GM12875 (cell line): Measurements from ENCODE around the gene FFAR3.
"Not testable (repeated sequence)": the region's sequence is repeated elsewhere in the genome, so short reads cannot be mapped to it uniquely, and the experiment has no call there.

ENCODE experiments used
- H3K4me3 ChIP-seq: one replicate; pipeline ENCODE4 v1.5.1; 2011; ENCODE audit warnings: low read depth, low read length, control low read depth
- TF ChIP-seq, protein P1 (sequence below): IDR thresholded peaks from 2 replicates; pipeline ENCODE4 v1.5.1; 2011; ENCODE audit warnings: low read depth, mild to moderate bottlenecking, control low read depth, inconsistent platforms, low read length, moderate library complexity, borderline replicate concordance; ENCODE audit not compliant: insufficient read depth

The FFAR3 gene

GRCh38 chr19:35396240-35396885 is 38.1 kb downstream of the FFAR3 start:
- H3K4me3 ChIP-seq: no peak overlapping the region
- TF ChIP-seq, protein P1, sequence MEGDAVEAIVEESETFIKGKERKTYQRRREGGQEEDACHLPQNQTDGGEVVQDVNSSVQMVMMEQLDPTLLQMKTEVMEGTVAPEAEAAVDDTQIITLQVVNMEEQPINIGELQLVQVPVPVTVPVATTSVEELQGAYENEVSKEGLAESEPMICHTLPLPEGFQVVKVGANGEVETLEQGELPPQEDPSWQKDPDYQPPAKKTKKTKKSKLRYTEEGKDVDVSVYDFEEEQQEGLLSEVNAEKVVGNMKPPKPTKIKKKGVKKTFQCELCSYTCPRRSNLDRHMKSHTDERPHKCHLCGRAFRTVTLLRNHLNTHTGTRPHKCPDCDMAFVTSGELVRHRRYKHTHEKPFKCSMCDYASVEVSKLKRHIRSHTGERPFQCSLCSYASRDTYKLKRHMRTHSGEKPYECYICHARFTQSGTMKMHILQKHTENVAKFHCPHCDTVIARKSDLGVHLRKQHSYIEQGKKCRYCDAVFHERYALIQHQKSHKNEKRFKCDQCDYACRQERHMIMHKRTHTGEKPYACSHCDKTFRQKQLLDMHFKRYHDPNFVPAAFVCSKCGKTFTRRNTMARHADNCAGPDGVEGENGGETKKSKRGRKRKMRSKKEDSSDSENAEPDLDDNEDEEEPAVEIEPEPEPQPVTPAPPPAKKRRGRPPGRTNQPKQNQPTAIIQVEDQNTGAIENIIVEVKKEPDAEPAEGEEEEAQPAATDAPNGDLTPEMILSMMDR: no peak

- H3K4me3 ChIP-seq: no peak overlapping the region
- TF ChIP-seq, protein P1: no peak
These were observed 38.8 kb downstream of the FFAR3 start for GRCh38 chr19:35397064-35397463.

DNA sequence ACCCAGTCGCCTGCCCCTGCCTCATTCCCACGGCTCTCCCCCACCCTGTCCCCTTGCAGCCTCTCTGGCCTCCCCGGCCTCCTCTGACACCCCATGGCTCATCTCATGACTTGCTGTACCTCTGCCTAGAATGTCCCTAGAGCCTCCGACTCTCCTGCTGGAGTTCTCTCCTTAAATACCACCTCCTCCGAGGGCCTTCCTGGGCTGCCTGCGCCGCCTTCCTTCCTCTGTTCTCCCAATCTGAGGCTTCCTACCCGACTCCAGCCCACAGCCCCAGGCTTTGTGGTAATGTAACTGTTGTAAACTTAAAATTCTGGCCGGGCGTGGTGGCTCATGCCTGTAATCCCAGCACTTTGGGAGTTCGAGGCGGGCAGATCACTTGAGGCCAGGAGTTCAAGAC is 40.3 kb downstream of the FFAR3 start:
- TF ChIP-seq, protein P1: no peak
- no peak overlapping the region for H3K4me3 ChIP-seq

DNA sequence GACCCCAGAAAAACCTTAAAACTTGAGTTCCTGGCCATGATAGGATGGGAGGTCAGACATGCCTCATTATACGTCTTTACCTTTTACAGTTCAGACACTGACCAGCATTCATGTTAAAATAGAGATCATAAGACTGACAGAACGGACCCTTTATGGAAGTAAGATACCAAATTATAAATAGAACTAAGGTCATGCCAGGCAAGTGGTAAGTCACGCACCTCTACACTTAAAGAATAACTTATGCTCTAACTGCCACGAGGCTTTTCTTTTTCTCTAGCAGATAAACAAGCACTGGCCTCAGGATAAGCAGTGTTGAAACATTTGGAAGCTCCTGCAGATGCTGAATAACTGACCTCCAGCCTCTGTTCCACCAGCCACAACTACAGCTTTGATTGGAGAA is 41.0 kb downstream of the FFAR3 start:
- no peak overlapping the region for H3K4me3 ChIP-seq
- TF ChIP-seq, protein P1: no peak

GRCh38 chr19:35399948-35400772 is 41.9 kb downstream of the FFAR3 start:
- no peak overlapping the region for H3K4me3 ChIP-seq
- TF ChIP-seq, protein P1: no peak

GRCh38 chr19:35400773-35401100 is 42.5 kb downstream of the FFAR3 start:
- no peak overlapping the region for H3K4me3 ChIP-seq
- TF ChIP-seq, protein P1: no peak

DNA sequence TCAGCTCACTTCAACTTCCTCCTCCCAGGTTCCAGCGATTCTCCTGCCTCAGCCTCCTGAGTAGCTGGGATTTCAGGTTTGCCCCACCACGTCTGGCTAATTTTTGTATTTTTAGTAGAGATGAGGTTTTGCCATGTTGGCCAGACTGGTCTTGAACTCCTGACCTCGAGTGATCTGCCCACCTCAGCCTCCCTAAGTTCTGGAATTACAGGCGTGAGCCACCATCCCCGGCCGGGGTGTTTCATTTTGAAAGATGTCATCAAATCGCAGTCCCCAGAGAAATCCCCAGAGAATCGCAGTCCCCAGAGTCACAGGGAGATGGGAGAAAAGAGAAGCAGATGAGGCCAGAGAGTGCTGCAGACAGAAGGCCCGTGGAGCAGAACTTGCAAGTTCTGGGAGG is 43.2 kb downstream of the FFAR3 start:
- H3K4me3 ChIP-seq: not testable (repeated sequence)
